Stimulated activated CD4-positive, alpha-beta T cell treated with anti-CD3 and anti-CD28 coated beads, TNF-alpha, amount 100 ng/mL, for 1 hour (primary cell): ENCODE measurements around the gene MAP7D1.
"Not testable (repeated sequence)": the region's sequence is repeated elsewhere in the genome, so short reads cannot be mapped to it uniquely, and the experiment has no call there.

ENCODE experiments used
- DNase-seq, 3 donors: peaks; one replicate each; pipeline ENCODE4 v3.0.0-alpha.2; 2020; ENCODE audit warnings: low read depth in 3 of 3, low spot score in 1 of 3

The MAP7D1 gene

DNA sequence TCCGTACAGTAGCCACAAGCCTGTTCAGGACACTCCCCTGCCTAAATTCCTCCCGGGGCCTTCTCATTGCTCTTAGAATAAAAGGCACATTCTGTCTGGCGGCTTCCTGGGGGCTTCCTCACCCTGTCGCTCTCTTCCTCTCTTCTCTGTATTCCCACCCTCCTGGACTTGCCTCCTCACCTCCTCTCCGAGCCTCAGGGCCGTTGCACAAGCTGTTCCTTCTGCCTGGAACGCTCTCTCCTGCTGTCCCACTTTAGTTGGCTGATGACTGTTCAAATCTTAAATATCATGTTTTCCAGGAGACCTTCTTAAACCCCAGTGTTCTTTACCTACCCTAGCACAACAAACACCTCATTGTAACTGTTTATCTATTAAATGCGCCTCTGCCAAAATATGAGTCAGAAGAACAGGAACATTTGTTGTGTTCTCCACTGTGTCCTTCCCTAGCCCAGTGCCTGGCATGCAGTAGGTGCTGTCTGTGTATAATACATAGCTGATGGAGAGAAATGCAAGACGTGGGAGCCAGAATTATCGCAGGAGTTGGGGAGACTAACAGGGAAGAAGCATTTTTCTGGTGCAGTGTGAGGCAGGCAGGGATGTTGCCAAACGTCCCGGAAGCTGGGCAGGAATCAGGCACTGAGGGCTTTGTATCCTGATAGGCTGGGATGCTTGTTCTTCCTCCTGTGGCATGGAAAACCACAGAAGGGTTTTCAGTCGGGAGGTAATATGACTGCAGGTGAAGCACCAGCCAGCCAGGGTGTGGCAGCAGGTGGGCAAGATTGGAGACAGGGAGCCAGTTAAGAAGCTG, 44.2 kb downstream of the MAP7D1 start:
- DNase-seq, result no peak

DNA sequence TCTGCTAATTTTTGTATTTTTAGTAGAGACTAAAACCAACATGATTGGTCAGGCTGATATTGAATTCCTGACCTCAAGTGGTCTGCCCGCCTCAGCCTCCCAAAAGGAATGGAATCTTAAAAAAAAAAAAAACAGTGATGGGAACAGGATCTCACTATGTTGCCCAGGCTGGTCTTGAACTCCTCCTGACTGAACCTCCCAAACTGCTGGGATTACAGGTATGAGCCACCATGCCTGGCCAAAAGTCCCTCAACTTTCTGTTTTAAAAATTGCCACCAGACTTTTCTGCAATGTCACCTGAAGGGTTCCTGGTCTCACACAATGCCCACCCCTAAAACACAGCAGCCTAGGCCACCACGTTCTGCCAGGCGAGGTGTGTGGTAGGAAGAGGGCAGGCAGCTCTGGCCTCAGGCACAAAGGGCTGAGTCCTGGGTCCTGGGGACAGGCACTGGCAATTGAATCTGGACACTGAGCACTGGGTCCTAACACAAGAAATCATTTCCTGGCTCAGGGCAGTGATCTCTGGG, 47.1 kb downstream of the MAP7D1 start:
- no peak for DNase-seq

- no peak for DNase-seq
Measured at GRCh38 chr1:36203554-36204346, 47.8 kb downstream of the MAP7D1 start.

- DNase-seq, result no peak
Measured at GRCh38 chr1:36204347-36204909, 48.5 kb downstream of the MAP7D1 start.

DNA sequence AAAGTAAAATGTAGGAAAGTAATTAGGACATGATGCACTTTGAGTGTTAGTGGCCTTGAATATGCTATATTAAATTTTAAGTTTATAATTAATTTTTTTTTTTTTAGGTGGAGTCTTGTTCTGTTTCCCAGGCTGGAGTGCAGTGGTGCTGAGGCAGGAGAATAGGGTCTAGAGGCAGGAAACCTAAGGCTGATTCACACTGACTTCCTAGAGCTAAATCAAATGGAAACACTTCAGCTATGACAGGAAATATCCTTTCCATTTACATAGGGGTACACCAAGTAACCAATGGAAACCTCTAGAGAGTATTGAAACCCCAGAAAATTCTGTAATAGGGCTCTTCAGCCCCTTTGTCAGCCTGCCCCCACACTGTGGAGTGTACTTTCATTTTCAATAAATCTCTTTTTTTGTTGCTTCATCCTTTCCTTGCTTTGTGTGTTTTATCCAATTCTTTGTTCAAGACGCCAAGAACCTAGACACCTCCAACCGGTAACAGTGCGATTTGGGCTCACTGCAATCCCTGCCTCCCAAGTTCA, 50.4 kb downstream of the MAP7D1 start:
- DNase-seq, result no peak

DNA sequence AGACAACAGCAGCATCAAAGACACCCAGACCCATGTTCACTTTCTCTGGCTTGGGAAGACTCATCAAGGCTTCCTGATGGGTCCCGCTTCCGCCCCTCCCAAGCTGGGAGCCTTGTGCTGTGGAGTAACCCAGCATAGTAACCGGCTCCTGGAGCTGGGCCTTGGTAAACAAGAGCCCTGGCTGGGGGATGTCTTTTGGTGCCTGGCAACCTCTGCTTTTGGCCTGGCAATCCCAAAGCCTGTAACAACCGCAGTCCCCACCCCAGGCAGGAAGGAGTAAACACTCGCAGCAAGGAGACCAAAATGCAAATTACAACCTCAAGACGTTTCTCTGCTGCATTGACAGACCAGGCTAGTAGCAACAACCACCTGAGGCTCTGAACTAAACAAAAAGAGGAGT, 51.4 kb downstream of the MAP7D1 start:
- no peak for DNase-seq

DNA sequence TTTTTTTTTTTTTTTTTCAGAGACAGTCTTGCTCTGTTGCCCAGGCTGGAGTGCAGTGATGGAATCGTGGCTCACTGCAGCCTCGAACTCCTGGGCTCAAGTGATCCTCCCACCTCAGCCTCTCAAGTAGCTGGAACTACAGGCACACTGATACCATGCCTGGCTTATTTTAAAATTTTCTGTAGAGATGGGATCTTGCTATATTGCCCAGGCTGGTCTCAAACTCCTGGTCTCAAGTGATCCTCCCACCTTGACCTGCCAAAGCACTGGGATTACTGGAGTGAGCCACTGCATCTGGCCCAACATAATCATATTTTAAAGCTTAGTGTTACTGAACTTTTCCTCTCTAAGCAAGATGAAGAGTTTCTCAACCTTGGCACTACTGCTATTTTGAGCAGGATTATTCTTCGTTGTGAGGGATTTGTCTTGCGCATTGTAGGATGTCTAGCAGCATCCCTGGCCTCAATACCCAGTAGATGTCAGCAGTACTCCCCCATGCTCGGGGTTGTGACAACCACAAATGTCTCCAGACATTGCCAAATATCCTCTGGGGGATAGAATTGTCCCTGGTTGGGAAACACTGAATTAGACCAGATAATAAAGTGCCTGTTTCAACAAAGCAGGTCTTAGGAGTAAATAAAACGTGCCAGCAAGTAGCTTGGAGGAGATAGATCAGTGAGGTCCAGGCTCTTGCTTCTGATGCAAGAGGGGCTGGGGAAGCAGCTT, 53.2 kb downstream of the MAP7D1 start:
- DNase-seq, result no peak

GRCh38 chr1:36211307-36211706, 55.3 kb downstream of the MAP7D1 start:
- no peak for DNase-seq

GRCh38 chr1:36211841-36212240, 55.9 kb downstream of the MAP7D1 start:
- DNase-seq, result no peak

DNA sequence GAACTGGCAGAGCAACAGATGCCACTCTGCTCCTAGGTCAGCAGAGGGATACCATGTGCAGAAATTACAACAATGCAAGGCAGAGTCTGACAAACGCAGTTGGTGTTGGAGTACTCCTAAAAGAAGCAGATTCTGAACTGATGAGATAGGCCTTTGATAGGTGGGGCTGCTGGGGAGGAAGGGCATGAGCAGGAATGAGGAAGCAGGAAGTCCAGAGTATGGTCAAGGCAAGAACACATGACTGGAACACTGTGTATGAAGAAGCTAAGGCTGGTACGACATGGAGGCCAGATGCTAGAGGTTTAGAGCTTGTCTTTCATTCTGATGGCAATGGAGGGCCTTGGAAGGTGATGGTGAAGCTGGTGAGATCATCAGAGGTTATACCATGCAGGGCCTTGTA, 56.8 kb downstream of the MAP7D1 start:
- DNase-seq, result no peak

DNA sequence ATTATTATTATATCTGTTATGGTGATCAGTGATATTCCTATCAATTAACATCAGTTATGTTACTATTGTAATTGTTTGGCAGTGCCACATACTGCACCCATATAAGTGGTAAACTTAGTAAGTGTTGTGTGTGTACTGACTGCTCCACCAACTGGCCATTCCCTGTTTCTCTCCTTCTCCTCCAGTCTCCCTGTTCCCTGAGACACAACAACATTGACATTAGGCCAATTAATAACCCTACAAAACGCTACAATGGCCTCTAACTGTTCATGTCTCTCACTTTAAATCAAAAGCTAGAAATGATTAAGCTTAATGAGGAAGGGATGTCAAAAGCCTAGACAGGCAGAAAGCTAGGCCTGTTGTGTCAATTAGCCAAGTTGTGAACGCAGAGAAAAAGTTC, 61.7 kb downstream of the MAP7D1 start:
- DNase-seq, result no peak

DNA sequence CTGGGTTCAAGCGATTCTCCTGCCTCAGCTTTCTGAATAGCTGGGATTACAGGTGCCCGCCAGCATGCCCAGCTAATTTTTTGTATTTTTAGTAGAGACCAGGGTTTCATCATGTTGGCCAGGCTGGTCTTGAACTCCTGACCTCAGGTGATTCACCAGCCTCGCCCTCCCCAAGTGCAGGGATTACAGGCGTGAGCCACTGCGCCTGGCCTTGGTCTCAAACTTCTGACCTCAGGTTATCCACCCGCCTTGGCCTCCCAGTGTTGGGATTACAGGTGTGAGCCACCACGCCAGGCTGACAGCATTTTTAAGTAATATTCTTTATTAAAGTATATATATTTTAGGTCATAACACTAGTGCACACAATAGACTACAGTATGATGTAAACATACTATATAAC, 65.9 kb downstream of the MAP7D1 start:
- DNase-seq, result not testable (repeated sequence)

DNA sequence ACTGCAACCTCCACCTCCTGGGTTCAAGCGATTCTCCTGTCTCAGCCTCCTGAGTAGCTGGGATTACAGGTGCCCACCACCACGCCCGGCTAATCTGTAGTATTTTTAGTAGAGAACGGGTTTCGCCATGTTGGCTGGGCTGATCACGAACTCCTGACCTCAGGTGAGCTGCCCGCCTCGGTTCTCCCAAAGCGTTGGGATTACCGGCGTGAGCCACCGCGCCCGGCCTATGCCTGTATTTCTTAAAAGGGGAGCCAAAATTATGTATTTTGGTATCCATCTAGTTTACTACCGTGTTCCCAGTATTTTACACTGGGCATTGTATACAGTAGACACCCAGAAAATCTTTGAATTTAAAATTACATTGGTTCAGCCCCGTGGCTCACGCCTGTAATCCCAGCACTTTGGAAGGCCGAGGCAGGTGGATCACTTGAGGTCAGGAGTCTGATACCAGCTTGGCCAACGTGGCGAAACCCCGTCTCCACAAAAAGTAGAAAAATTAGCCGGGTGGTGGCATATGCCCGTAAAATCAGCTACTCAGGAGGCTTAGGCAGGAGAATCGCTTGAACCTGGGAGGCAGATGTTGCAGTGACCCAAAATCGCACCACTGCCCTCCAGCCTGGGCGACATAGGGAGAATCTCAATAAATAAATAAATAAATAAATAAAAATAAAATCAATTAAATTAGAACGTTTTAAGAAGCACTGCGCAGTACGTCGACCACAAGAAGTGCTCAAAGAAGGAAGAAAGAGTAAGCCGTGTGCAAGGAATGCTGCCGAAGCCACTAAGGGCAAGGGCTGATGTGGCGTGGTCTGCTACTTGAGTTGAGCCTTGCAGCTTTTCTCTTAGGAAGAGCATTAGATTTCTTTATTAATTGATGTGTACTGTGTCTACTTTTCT, 66.8 kb downstream of the MAP7D1 start:
- no peak for DNase-seq

- DNase-seq, result peak in 1 of 3 donors; percentile 10
Measured at GRCh38 chr1:36223381-36223995, 67.5 kb downstream of the MAP7D1 start.

- peak; percentile 97 to 99 (median 98) for DNase-seq
Measured at GRCh38 chr1:36223996-36224536, 68.1 kb downstream of the MAP7D1 start, which contains the start of gene THRAP3. THRAP3 (plus strand) TSS chr1:36224443; CDS start chr1:36282564, 58,121 bp downstream.

GRCh38 chr1:36224537-36225282, 68.8 kb downstream of the MAP7D1 start:
- DNase-seq, result peak in 1 of 3 donors; percentile 39

- DNase-seq, result no peak
Measured at GRCh38 chr1:36225283-36225899, 69.4 kb downstream of the MAP7D1 start.

- DNase-seq, result not testable (repeated sequence)
Measured at GRCh38 chr1:36230279-36230678, 74.3 kb downstream of the MAP7D1 start.
